ENCODE measurements around the gene RAET1E. TPM values are rescaled to one million over a fixed set of nuclear protein-coding genes. Genes with fewer than 3 reads are reported as not detected.
"Not testable (repeated sequence)": the region's sequence is repeated elsewhere in the genome, so short reads cannot be mapped to it uniquely, and the experiment has no call there.

RAET1E gene
- total RNA-seq, 1 donor from 2014 or later: not detected

GRCh38 chr6:149895048-149895590 lies 2.8 kb downstream of the RAET1E start:
- intact Hi-C loops (cut with micrococcal nuclease): no loop called here

GRCh38 chr6:149891864-149892263 lies 6.0 kb downstream of the RAET1E start:
- intact Hi-C loops (cut with micrococcal nuclease): not testable (repeated sequence)

GRCh38 chr6:149891259-149891658 lies 6.7 kb downstream of the RAET1E start:
- intact Hi-C loops (cut with micrococcal nuclease): no loop called here

GRCh38 chr6:149890629-149891045 lies 7.3 kb downstream of the RAET1E start:
- intact Hi-C loops (cut with micrococcal nuclease): no loop called here

- intact Hi-C loops (cut with micrococcal nuclease): no loop called here
These were observed 8.6 kb downstream of the RAET1E start for GRCh38 chr6:149889326-149889725.

GRCh38 chr6:149888659-149889058 lies 9.3 kb downstream of the RAET1E start:
- intact Hi-C loops (cut with micrococcal nuclease): no loop called here

GRCh38 chr6:149888093-149888492 lies 9.8 kb downstream of the RAET1E start:
- intact Hi-C loops (cut with micrococcal nuclease): no loop called here

- intact Hi-C loops (cut with micrococcal nuclease): no loop called here
These were observed 10.6 kb downstream of the RAET1E start for GRCh38 chr6:149887343-149887742.

GRCh38 chr6:149885888-149886287 lies 12.0 kb downstream of the RAET1E start:
- intact Hi-C loops (cut with micrococcal nuclease): no loop called here

GRCh38 chr6:149884617-149885016 lies 13.3 kb downstream of the RAET1E start:
- intact Hi-C loops (cut with micrococcal nuclease): no loop called here

GRCh38 chr6:149884215-149884614 lies 13.7 kb downstream of the RAET1E start:
- intact Hi-C loops (cut with micrococcal nuclease): no loop called here

- intact Hi-C loops (cut with micrococcal nuclease): no loop called here
These were observed 16.1 kb downstream of the RAET1E start for GRCh38 chr6:149881860-149882259.

- intact Hi-C loops (cut with micrococcal nuclease): no loop called here
These were observed 16.7 kb downstream of the RAET1E start for GRCh38 chr6:149881066-149881766.

- intact Hi-C loops (cut with micrococcal nuclease): no loop called here
These were observed 20.3 kb downstream of the RAET1E start for GRCh38 chr6:149877659-149878058.

- intact Hi-C loops (cut with micrococcal nuclease): no loop called here
These were observed 21.5 kb downstream of the RAET1E start for GRCh38 chr6:149876241-149876933.

- intact Hi-C loops (cut with micrococcal nuclease): no loop called here
These were observed 25.7 kb downstream of the RAET1E start for GRCh38 chr6:149872233-149872632.

GRCh38 chr6:149871182-149871581 lies 26.7 kb downstream of the RAET1E start:
- intact Hi-C loops (cut with micrococcal nuclease): no loop called here

GRCh38 chr6:149869275-149869892 lies 28.5 kb downstream of the RAET1E start:
- intact Hi-C loops (cut with micrococcal nuclease): no loop called here

GRCh38 chr6:149867876-149868640 lies 29.9 kb downstream of the RAET1E start:
- intact Hi-C loops (cut with micrococcal nuclease): no loop called here

- intact Hi-C loops (cut with micrococcal nuclease): loop anchor here (1.0 to 5.0 kb wide), 13 partner anchors 13 to 1527 kb away; partner anchors contain the start of genes GINM1, KATNA1, LATS1 and PCMT1
These were observed 33.1 kb downstream of the RAET1E start for GRCh38 chr6:149864578-149865535.
